ENCODE measurements around the gene LRMDA.

DNA sequence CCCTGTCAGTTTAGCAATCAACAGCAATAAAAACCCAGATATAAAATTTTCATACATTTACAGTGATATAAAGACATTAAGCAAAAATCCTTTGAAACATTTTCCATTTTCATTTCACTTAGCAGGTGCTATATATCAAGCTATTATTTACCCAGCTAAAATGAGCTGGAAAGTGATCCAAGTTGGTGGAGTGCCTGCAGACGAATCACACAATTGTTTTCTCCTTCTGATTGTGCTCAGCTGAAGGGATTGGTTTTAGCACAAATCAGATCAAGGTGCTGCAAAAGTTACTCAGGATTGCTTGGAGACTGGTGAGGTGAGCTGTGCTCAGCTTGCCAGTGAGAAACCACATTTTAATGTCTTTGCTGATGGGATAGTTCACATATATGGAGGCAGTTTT is 138.1 kb downstream of the LRMDA start:
- TF ChIP-seq CTCF (IDR thresholded peaks at IDR 0.05) (no peak), POLR2A (IDR thresholded peaks at IDR 0.05) (no peak), POLR2AphosphoS5 (IDR thresholded peaks at IDR 0.05) (no peak)
